ENCODE data around the gene CARF. TPM values are rescaled to one million over a fixed set of nuclear protein-coding genes. Genes with fewer than 3 reads are reported as not detected.
A peak's percentile ranks its signal among the peaks of the same experiment; 100 is the strongest.

CARF gene
- total and polyA plus RNA-seq, 2 of the 13 experiments (the other 11 are each of a cell fraction or from before 2014, with no cell fraction given), result 3.0 to 5.4 TPM

GRCh38 chr2:202870431-202871299 is 41.4 kb upstream of the CARF start (continued):
- TF ChIP-seq KIAA2018 (CRISPR knock-in tag; IDR thresholded peaks at IDR 0.05; ENCODE audit: borderline replicate concordance) (0 out of 2 replicates have a peak, but pooled peaks have one; percentile 2), ZNF17 (CRISPR knock-in tag; IDR thresholded peaks at IDR 0.05) (no peak), ZUFSP (CRISPR knock-in tag; IDR thresholded peaks at IDR 0.05; ENCODE audit: borderline replicate concordance) (no peak), GRHL1 (CRISPR knock-in tag; conservative IDR thresholded peaks at IDR 0.05) (no peak), ZNF232 (CRISPR knock-in tag; IDR thresholded peaks at IDR 0.05; ENCODE audit: borderline replicate concordance) (no peak), AKAP8 (CRISPR knock-in tag; IDR thresholded peaks at IDR 0.05) (no peak), JARID2 (CRISPR knock-in tag; IDR thresholded peaks at IDR 0.05; ENCODE audit: insufficient replicate concordance) (no peak), KDM2A (CRISPR knock-in tag; IDR thresholded peaks at IDR 0.05; ENCODE audit: borderline replicate concordance, low read depth) (peak; percentile 47; the same call in 1 of the 2 replicates), ZNF687 (CRISPR knock-in tag; IDR thresholded peaks at IDR 0.05) (no peak; the same call in 1 of the 2 replicates), MBD4 (IDR thresholded peaks at IDR 0.05; ENCODE audit: borderline replicate concordance, low read length) (no peak), ELF3 (CRISPR knock-in tag; IDR thresholded peaks at IDR 0.05) (no peak)

Measured in HepG2 (cell line).